GM15510 (cell line): ENCODE measurements around the gene EXOC4.

ENCODE experiments used
- POLR2A ChIP-seq: IDR thresholded peaks from 3 replicates; pipeline ENCODE4 v1.6.1; 2011; ENCODE audit warnings: borderline replicate concordance; ENCODE audit not compliant: insufficient read length; ENCODE audit errors: extremely low read depth

Gene EXOC4

GRCh38 chr7:133999178-133999577, 746.3 kb downstream of the EXOC4 start:
- TF ChIP-seq POLR2A: no peak

- TF ChIP-seq POLR2A: no peak
Observed at GRCh38 chr7:134004829-134005505, 752.1 kb downstream of the EXOC4 start.

GRCh38 chr7:134009314-134010110, 756.6 kb downstream of the EXOC4 start:
- no peak for TF ChIP-seq POLR2A

DNA sequence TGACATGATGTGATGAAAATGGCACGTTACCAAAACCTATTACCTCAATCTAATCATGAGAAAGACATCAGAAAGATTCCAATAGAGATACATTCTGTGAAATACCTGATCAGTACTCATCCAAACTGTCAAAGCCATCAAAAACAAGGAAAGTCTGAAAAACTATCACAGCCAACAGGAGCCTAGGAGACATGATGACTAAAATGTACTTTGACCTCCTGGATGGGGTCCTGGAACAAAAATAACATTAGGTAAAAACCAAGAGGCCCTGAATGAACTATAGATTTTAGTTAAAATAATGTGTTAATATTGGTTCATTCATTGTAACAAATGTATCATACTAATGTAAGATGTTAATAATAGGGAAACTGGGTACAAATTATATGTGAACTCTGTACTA, 760.4 kb downstream of the EXOC4 start:
- TF ChIP-seq POLR2A: no peak

GRCh38 chr7:134014935-134015334, 762.1 kb downstream of the EXOC4 start:
- TF ChIP-seq POLR2A: no peak

- TF ChIP-seq POLR2A: no peak
Observed at GRCh38 chr7:134016223-134016941, 763.5 kb downstream of the EXOC4 start.

DNA sequence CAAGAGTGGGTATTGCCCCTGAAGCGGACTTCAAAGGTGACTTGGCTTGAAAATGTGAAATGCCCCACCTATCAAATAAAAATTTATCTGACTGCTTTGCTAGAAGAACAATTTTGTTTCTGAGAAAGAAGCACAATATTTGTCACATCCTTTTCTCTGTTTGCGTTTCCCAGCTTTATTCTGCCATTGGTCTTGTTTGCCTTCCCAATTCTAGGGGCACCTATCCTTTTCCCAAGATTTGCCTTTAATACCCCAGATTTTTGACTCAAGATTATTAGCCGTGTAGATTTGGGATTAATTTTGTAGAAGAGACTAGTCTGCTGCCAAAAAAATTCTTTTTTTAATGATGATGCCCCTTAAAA, 764.0 kb downstream of the EXOC4 start:
- no peak for TF ChIP-seq POLR2A

- TF ChIP-seq POLR2A: no peak
Observed at GRCh38 chr7:134018306-134018705, 765.4 kb downstream of the EXOC4 start.

- no peak for TF ChIP-seq POLR2A
Observed at GRCh38 chr7:134019251-134019650, 766.4 kb downstream of the EXOC4 start.

DNA sequence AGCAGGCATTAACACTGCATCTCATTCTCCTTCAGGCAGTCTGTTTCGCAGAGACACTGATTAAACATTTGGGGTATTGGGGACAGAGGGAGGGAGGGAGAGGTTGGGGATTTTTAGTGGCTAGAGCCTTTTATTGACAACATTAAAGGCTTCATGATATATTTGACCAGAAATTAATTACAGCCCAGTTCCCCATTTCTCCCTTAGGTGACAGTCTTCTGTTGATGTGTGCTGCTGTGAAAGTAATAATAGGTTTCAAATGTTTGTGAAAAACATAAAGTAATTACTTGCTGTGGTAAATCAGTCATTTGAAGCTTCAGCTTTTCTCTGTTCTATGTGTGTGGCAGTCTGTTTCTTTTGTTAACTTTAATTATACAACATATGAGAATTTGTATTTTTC, 769.0 kb downstream of the EXOC4 start:
- no peak for TF ChIP-seq POLR2A

GRCh38 chr7:134022286-134022911, 769.5 kb downstream of the EXOC4 start:
- TF ChIP-seq POLR2A: no peak

DNA sequence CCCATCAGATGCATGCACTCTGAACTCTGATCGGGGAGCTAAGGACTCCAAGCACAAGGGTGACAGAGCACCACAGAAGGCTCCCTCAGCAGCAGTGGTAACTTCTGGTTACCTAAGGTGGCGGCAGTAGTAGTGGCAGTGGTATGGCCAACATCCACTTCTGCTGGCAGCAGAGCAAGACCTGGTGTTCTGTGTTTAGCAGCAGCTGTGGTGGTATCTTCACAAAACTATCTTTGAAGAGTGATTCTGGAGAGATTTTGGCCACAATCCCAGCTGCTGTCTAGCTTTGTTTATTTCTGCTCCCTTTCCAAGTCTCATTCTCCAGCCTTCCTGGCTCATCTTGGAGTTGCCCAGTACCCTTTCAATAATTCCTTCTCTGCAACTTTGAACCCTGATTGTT, 771.9 kb downstream of the EXOC4 start:
- TF ChIP-seq POLR2A: no peak

- no peak for TF ChIP-seq POLR2A
Observed at GRCh38 chr7:134028853-134029252, 776.0 kb downstream of the EXOC4 start.

GRCh38 chr7:134029743-134030142, 776.9 kb downstream of the EXOC4 start:
- TF ChIP-seq POLR2A: no peak

GRCh38 chr7:134030460-134030865, 777.6 kb downstream of the EXOC4 start:
- TF ChIP-seq POLR2A: no peak
